Fibroblast of upper back skin (primary cell): Measurements from ENCODE around the gene ANKMY1.

ENCODE experiments used
- DNase-seq: peaks from one replicate; pipeline ENCODE4 v3.0.0-alpha.2; 2013

Gene ANKMY1

DNA sequence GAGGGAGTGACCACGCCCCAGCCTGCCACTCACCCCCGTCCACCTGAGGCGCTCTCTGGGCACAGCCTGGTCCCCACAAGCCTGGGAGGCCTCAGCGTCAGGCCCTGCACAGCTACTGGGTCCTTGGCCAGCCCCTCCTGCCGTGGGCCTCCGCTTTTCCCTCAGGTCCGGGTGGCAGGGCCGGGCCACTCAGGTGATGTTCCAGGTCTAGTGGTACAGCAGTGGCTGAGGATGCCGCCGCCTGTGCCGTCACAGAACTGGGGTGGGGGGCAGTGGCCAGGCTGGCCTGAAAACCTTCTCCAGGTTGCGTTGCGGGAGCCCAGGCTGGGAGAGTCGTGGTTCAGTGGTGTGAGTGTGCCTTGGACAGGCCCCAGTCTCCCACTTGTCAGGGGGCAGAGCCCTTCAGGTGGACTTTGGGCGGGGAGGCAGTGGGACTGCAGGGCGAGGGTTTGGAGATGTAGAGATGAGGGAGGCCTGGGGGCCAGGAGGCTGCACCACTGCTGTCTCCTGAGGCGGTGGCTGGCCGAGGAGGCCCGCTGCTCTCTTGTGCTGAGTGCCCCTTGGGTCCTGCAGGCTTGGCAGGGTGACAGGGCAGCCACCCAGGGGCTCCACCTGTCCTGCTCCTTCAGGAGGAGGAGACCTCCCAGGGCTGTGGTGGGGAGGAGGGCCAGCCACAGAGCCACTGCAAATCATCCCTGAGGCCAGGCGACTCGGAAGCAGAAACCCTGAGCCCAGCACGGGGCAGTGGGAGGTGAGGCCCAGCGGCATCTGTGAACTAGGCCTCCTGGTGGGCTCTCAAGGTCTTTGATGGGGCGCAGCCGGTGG lies 114.7 kb downstream of the ANKMY1 start:
- no peak for DNase-seq

DNA sequence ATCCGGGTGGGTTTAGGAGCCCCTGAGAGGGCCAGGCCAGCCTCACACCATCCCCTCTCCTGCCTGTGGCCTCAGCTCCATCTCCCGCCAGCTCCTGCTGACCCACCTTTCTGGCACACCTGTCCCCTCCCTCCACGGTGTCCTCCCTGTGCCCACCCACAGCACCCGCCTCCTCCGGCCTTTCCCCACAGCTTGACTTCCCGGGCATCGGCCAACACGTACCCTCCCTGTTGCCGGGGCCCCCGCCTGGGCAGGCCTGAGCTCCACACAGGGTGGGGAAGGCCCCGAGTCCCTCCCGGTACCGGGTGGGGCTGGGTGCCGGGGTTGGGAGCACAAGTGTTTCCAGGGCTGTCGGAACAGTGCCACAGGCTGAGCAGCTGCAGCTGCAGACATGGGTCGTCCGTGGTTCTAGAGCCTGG lies 115.8 kb downstream of the ANKMY1 start:
- DNase-seq: no peak

- DNase-seq: no peak
Measured at GRCh38 chr2:240441326-240441992, 116.3 kb downstream of the ANKMY1 start.

DNA sequence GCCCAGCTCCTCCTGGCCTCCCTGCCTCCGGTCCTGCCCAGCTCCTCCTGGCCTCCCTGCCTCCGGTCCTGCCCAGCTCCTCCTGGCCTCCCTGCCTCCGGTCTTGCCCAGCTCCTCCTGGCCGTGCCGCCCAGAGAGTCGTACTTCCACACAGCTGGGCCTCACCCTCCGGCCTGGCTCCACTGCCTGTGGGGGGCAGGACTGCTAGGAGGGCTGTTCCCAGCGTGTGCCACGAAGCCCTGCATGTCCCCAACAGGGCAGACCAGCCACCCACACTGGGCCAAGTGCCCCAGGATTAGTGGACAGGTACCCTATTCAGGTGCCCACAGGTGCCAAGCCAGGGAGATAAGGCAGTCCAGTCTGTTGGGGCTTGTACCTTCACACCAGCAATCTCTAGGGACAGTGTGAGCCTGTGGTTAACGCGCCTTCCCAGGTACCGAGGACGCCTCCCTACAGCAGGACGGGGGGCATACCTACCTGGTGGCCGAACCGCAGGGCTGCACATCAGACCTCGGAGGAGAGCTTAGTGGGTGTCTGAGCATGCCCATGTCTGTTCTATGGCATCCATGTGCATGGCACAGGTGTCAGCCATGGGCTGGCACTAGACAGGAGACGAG lies 117.0 kb downstream of the ANKMY1 start:
- DNase-seq: no peak

GRCh38 chr2:240440251-240440650 lies 117.5 kb downstream of the ANKMY1 start:
- DNase-seq: no peak

- no peak for DNase-seq
Measured at GRCh38 chr2:240439698-240440151, 118.1 kb downstream of the ANKMY1 start.

DNA sequence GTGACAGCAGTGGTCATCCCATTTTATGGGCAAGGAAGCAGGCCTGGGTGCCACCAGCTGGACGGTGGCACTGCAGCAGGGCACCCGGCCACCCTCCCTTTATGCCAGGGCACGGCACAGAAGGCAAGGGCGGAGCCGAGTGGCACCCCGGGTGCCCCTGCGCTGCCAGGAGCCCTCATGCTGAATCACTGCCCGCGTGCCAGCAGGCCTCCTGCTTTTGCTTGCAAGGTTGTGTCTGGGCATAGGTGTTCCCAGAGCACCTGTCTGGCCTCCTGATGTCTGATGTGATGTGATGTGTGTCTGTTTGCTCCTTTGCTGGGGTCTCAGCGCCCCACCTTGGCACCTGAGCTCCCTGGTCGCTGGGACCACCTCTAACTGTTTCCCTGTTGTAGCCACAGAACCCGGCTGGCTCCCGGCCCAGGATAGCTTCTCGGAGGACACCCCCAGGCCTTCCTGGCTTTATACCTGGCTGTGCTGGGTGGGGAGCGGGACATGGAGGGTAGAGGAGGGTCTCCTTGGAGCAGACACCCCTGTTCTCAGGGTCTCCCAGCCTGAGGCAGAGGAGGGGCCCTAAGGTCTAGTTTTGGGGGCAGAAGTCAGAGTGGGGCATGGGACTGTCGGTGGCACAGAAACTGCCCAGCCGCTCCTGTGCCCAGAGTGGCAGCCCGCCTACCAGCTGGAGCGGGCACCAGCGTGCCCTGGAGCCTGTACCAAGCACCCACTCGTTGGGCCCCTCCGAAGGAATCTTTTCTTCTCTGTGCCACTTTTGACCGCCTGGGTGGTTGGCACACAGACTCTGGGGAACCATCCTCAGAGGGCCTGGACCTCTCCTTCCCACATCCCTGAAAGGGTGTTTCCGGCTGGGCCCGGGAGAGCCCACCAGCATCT lies 118.7 kb downstream of the ANKMY1 start:
- no peak for DNase-seq

DNA sequence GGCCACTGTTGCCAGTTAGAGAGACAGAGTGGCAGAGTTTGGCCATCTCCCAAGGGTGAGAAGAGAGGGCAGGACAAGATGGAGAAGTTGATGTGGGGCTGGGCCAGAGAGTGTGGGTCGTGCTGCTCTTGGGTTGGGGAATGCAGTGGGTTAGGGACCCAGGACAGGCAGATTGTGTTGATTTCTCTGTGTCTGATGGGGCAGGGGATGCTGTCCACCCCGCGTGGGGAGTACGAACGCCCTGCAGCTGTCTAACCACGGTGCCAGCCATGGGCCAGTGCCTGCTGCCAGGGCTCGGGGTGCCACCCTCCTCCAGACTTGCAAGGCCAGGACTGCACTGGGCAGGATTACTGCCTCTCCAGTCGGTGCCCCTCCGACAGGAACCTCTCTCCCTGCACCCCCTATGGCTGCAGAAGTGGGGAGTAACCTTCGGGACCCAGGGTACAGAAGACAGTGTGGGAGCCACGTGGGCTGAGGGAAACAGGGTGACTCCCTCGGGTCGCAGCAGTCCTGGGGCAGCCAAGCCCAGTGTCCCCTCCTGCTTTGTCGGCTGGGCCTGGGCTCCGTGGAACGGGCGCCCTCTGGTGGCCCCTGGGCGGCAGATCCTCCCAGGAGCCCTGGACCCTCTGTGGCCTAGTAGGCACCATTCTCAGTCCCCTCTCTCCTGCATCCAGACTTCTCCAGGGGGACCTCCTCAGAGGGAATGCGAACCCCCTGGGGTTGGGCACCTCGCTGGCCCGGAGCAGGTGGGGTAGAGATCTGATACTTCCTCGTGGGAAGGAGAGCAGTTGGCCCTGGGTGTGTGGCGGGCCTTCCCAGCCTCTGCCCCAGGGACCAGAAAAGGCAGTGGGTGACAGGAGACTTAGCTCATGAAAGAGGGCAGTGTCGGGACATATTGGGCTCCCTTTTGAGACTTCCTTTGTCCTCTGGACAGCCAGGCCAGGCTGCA lies 119.7 kb downstream of the ANKMY1 start:
- DNase-seq: peak; percentile 48

DNA sequence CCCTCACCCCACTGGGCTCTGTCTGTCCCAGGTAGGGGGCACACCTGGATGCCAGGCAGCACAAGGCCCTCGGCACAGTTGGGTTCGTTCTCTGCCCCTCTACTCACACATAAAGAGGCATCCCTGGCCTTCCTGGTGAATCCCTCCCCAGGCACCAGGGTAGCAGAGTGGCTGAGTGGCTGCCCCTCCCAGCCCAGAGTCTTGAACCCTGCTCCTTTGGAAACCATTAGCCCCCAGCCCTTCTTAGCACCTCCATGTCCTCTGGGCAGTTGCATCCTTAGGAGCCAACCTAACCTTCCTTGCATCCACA lies 120.3 kb downstream of the ANKMY1 start:
- no peak for DNase-seq

GRCh38 chr2:240436683-240437550 lies 120.9 kb downstream of the ANKMY1 start:
- peak; percentile 27 for DNase-seq

DNA sequence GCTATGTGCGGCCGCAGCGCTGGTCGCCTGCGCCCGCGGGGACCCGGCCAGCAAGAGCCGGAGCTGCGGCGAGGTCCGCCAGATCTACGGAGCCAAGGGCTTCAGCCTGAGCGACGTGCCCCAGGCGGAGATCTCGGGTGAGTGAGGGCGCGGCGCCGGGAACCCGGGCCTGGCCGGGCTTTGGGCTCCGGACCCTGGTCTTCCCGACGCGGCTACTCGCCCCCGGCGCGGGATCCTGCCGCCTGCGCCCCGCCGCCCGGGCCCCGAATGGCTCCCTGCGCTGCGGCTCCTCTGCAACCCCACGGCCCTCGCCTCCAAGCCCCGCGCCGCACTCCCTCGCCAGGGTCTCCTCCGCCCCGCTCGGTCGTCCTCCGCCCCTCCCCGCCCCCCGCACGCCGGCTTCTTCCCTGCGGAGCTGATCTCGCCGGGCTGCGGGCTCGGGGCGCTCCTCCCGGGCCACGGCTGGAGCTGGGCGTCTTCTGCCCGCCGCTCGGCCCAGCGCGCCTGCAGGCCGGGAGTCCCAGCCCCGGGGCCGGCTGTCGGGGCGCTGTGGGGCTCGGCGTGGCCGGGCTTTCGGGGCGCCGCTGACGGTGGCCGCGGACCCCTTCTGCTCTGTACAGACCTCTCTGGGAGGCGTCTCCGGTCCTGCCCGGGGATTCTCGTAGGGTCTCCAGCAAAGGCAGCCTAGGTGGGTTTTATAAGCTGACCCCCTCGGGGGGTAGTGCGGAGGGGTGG lies 121.7 kb downstream of the ANKMY1 start:
- DNase-seq: no peak

GRCh38 chr2:240435457-240435947 lies 122.3 kb downstream of the ANKMY1 start, which contains the start of gene GPC1:
TSS of gene GPC1 (plus strand) at chr2:240435663. CDS start at chr2:240435919, 256 bp downstream.
- DNase-seq: peak; percentile 79

DNA sequence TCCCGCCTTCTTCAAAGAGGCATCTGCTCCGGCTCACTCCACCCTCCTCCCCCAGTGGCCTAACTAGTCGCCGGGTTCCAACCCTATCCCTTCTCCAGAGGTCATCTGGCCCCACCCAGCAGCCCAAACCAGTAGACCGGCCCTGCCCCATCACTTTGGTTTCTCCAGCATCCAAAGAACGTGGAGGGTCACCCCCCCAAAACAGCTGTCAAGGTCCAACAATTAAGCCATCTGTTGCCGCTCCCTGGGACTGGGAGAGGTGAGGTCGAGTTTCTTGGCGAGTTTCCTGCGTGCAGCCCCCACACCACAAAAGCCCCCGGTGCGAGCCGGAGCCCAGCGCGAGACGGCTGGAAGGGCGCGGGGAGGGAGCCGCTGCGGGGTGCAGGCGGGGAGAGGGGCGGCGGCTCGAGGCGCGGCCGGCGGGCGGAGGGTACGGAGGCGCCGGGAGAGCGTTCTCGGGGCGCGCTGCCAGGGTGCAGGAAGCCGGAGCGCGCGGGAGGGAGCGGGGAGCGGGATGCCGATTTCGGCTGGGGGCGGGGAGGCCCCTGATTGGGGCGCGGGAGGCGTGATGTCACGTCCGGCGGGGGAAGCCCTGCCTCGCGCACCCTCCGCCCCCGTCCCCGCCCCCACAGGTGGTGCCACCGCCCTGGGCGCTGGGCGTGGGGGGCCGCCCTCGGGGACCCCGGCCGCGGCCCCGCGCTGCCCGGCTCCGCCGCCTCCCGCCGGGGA lies 122.9 kb downstream of the ANKMY1 start:
- peak; percentile 92 for DNase-seq

- DNase-seq: peak; percentile 94
Measured at GRCh38 chr2:240433973-240434727, 123.6 kb downstream of the ANKMY1 start.

DNA sequence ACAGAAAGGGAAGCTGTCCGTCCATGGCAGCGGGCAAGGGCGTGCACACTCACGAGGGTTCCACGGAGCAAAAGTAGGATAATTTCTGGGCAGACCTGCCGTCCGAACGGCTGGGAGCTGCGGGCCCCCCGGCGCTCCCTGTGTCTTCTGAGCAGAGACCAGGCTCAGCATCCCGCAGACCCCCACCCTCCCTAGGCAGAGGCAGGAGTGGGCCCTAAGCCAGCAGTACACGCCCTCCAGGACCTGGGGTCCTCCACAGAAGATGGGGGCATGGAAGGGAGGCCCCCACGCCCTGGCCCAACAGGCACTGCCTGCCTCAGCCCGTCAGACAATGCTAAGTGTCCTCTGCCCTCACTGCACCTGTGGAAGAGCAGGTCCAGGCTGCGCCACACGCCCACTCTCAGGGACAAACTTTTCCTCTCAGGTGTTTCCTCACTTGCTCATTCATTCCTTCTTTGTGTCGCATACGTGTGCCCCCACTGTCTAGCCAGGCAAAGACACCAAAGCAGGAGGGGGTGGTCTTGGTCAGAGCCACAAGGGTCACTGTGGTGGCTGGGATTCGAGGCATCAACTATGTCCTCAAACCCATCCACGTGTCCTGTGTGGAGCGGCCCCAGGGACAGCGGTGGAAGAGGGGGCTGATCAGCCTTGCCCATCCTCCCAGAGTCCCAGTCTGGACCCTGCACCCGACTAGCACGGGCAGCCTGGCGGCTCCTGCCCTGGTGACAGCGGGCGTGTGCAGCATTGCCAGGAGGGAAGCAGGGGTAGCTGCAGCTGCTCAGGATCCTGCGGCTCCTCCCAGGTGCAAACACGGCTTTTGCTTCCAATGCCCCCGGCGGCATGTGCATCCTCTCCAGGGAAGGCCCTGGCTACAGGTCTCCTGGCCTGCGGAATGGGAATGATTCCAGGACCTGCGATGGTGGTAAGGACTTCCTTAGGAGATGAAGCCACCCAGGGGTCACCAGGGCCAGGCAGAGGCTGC lies 124.7 kb downstream of the ANKMY1 start:
- no peak for DNase-seq

DNA sequence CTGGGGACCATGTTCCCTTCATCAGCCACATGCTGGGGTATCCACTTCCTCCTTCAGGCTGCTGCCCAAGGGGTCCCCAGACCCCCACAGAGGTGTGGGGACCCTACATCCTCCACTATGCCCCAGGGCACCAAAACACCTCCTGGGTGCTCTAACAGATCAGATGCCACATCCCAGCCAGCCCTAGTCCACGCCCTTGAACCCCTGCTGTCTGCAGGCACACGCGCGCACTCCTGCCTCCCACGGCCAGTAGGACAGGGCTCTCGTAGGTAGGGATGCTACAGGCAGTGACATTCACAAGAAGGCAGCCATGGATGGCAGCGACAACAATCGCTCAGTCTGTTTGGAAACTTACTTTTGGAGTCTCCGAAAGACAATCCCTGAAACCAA lies 125.4 kb downstream of the ANKMY1 start:
- no peak for DNase-seq
